Measurements from ENCODE around the gene GTF2IRD2.
A peak's percentile ranks its signal among the peaks of the same experiment; 100 is the strongest.
"Not testable (repeated sequence)": the region's sequence is repeated elsewhere in the genome, so short reads cannot be mapped to it uniquely, and the experiment has no call there.

The GTF2IRD2 gene

GRCh38 chr7:74850833-74851721 lies at the start of gene GTF2IRD2:
TSS of gene GTF2IRD2 (minus strand) at chr7:74851605. CDS start at chr7:74836378, 15,227 bp downstream.
- peak; percentile 73 for DNase-seq

GRCh38 chr7:74890158-74891123 lies 39.0 kb upstream of the GTF2IRD2 start:
- peak; percentile 78 for DNase-seq

DNA sequence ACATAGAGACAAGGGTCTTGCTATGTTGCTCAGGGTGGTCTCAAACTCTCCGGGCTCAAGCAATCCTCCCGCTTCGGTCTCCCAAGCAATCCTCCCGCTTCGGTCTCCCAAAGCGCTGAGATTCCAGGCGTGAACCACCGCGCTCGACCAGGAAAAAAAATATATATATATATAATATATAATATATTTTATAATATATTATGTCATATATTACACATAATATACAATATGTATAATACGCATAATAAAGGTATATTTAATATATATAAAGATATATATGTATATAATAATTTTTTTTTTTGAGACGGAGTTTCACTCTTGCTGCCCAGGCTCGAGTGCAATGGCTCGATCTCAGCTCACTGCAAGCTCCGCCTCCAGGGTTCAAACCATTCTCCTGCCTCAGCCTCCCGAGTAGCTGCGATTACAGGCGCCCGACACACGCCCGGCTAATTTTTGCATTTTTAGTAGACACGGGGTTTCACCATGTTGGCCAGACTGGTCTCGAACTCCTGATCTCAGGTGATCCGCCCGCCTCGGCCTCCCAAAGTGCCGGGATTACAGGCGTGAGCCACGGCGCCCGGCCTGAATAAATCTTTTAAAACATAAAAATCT lies 38.2 kb upstream of the GTF2IRD2 start:
- not testable (repeated sequence) for DNase-seq

GRCh38 chr7:74885295-74885694 lies 33.9 kb upstream of the GTF2IRD2 start:
- DNase-seq: not testable (repeated sequence)

DNA sequence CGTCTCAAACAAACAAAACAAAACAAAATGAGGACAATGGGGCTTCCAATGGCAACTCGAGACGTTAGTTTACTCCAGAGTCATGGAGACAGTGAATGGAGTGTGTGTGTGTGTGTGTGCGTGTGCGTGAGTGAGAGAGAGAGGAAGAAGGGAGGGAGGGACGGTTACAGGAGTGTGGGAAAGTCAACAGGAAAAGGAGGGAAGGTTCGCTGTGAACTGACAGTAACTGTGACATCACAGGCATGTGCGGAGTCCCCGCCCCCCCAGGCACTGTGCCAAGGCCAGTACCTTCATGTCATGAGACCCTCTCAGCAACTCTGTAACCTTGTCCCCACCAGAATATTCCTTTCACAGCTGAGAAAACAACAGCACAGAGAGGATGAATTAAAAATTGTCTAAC lies 30.7 kb upstream of the GTF2IRD2 start:
- not testable (repeated sequence) for DNase-seq

DNA sequence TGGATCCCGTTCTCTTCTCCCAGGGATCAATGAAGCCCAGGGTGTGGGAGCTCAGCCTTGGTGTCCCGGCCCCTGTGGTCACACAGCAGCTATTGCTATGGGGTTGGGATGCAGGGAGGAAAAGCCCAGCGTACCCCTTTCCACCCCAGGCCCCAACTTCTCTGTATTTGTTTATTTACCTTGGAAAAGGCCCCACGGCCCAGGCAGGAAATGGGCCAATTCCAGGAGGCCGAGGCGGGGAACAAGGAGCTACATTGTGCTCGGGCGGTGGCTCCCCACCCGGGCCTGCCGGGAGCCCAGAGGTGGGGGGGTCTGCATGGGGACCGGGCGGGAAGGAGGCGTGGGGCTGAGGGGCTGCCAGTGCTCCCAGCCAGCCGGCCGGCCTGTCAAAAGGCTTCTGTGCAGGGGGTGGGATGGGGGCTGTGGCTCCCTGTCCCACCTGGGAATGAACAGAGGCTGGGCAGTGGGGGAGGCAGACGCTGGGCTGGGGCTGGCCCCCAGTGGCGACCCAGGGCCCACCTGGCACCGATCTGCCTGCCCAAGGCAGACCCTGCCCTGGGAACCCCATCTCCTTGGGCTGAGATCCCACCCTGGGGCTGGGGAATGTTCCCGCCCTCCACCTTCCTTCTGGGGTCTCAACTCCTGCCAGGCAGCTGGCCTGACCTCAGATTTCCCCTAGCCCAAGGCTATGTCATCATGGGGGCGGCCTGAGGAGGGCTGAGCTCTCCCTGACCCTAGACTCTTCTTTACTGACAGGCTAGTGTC lies 23.5 kb upstream of the GTF2IRD2 start:
- not testable (repeated sequence) for DNase-seq

DNA sequence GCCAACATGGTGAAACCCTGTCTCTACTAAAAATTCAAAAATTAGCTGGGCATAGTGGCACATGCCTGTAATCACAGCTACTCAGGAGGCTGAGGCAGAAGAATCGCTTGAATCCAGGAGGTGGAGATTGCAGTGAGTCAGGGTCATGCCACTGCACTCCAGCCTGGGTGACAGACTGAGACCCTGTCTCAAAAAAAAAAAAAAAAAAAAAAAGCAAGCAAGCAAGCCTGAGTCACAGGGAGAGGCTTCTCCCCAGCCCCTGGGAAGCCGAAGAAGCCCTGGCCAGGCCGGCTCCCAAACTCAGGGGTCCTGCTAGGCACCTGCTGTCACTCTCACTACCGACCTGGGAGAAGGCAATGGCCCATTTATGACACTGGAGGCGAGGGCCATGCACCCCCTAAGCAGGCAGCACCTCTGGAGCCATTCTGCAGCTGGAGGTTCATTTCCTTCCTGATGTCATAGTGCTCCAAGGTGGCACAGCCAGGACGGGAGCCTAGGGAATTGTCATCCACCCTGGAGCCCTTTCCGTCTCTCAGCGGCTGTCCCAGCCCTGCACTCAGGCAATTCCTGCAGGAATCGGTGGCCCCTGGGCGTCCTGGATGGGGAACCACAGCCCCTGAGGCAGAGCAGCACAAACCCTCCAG lies 22.8 kb upstream of the GTF2IRD2 start:
- DNase-seq: not testable (repeated sequence)

GRCh38 chr7:74872542-74872941 lies 21.1 kb upstream of the GTF2IRD2 start:
- DNase-seq: not testable (repeated sequence)

DNA sequence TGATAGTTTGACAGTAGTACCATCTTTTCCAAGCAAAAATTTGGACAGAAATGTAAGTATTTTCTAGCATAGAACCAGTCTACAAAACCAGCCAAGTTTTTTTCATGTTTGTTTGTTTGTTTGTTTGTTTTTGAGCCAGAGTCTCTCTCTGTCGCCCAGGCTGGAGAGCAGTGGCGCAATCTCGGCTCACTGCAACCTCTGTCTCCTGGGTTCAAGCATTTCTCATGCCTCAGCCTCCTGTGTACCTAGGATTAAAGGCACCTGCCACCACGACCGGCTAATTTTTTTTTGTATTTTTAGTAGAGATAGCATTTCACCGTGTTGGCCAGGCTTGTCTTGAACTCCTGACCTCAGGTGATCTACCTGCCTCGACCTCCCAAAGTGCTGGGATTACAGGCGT lies 14.4 kb upstream of the GTF2IRD2 start:
- DNase-seq: not testable (repeated sequence)

- not testable (repeated sequence) for DNase-seq
Observed at GRCh38 chr7:74849853-74850252, 1.6 kb downstream of the GTF2IRD2 start.

DNA sequence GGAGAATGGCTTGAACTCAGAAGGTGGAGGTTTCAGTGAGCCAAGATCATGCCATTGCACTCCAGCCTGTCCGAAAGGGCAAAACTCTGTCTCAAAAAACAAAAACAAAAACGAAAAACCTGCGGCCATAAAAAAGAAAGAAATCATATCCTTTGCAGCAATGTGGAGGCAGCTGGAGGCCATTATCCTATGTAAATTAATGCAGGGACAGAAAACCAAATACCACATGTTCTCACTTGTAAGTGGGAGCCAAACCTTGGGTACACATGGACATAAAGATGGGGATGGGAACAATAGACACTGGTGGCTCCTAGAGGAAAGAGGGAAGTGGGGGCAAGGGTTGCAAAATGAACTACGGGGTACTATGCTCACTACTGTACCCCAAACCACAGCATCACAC lies 21.0 kb downstream of the GTF2IRD2 start:
- DNase-seq: not testable (repeated sequence)

GRCh38 chr7:74829959-74830358 lies 21.4 kb downstream of the GTF2IRD2 start:
- not testable (repeated sequence) for DNase-seq

DNA sequence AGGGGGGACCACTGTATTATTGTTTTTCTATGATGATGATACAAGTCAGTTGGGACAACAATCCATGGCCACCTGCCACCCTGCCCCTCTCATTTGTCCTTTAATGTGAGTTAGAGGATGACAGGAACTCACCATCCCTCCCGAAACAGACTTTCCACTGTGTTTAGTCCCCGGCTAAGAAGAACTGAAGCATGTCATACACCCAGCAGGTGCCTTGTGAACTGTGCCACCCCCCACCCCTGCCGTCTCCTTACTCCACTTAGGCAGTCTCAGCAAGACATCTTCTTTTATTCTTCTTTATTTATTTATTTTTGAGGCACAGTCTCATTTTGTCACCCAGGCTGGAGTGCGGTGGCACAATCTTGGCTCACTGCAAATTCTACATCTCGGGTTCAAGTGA lies 30.1 kb downstream of the GTF2IRD2 start:
- DNase-seq: not testable (repeated sequence)

GRCh38 chr7:74820146-74820805 lies 31.1 kb downstream of the GTF2IRD2 start:
- DNase-seq: not testable (repeated sequence)

GRCh38 chr7:74815882-74816281 lies 35.5 kb downstream of the GTF2IRD2 start:
- not testable (repeated sequence) for DNase-seq

DNA sequence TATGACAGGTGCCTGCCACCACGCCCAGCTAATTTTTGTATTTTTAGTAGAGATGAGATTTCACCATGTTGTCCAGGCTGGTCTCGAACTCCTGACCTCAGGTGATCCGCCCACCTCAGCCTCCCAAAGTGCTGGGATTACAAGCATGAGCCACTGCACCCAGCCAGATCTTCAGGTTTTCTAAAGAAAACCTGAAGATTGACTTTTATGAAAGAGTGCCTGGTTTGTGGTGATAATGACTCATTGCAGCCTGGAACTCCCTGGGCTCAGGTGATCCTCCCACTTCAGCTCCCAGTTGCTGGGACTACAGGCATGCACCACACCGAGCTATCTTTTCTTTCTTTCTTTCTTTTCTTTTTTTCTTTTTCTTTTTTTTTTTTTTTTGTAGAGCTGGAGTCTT lies 52.8 kb downstream of the GTF2IRD2 start:
- not testable (repeated sequence) for DNase-seq

GRCh38 chr7:74797848-74798622 lies 53.4 kb downstream of the GTF2IRD2 start:
- DNase-seq: not testable (repeated sequence)

DNA sequence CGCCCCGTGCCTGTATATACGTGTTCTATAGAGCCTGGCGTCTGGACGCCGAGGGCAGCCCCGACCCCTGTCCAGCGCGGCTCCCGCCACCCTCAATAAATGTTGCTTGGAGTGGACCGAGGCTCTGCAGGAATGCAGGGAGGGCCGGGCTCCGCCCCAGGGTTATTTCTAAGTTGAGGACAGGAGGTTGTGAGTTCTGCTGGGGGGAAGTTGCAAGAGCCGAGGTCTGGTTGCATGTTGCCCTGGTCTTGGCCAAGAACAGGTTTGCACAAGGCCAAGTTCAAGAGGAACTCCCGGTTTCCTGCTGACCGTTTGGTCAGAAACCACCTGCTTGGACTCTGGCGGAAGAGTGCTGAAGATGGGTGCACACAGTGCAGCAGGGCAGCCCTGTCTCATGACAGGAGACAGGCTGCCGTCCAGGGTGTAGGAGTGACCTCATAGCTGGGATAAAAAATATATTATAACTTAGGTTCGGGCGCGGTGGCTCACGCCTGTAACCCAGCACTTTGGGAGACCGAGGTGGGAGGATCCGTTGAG lies 62.1 kb downstream of the GTF2IRD2 start:
- DNase-seq: not testable (repeated sequence)

DNA sequence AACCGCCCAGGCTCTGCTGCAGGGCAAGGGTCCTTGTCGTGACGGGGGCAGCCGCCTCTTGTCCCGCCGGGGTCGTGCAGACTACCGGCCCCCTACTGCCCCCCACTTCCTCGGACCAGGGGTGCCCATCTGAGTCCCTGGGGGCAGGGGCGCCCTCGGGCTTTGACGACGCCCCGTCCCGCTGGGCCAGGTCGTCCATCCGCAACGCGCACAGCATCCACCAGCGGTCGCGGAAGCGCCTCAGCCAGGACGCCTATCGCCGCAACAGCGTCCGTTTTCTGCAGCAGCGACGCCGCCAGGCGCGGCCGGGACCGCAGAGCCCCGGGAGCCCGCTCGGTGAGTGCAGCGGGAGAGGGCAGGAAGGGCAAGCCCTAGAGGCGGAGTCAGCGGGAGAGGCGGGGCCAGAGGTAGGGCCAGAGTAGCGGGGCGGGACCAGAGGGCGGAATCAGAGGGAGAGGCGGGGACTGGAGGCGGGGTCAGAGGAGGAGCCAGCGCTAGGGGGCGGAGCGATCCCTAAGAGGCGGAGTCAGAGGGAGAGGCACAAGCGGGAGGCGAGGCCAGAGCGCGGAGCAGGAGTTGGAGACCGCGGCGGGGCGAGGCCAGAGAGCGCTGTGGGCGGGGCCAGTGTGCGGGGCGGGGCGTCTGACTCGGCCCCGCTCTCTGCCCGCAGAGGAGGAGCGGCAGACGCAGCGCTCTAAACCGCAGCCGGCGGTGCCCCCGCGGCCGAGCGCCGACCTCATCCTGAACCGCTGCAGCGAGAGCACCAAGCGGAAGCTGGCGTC lies 62.8 kb downstream of the GTF2IRD2 start:
- DNase-seq: peak; percentile 91
